ENCODE data around the gene HNRNPA2B1. TPM values are rescaled to one million over a fixed set of nuclear protein-coding genes. Genes with fewer than 3 reads are reported as not detected.
A peak's percentile ranks its signal among the peaks of the same experiment; 100 is the strongest.
"Not testable (repeated sequence)": the region's sequence is repeated elsewhere in the genome, so short reads cannot be mapped to it uniquely, and the experiment has no call there.

The HNRNPA2B1 gene
- total RNA-seq, 1 donor from 2014 or later, result 214 TPM

DNA sequence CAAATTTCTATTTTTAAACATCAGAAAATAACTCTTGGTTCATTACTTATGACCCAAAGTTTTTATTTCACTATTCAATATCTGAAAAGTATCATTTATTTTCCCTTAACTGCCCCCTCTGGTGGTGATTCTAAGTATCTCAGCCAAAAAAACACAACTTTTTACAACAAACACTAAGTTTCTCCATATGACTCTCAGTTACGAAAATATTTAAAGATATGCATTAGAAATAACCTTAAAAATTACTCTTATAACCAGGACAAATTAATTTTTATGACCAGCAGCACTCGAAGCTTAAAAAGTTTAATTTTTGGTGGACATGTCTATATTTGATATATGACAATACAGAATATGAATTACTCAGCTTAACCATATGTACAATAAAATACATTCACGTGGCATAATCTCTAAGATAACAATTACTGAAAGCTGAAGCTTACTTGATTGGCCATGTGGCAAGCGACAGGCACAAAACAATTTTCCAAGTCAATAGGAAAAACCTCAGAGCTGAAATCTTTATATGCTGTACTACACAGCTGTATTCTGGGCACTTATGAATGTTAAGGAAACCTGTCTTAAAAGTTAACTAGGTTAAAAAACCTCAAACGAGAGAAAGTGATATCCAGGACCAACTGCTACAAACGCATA lies 2.3 kb downstream of the HNRNPA2B1 start:
- DNase-seq, result peak; percentile 40

DNA sequence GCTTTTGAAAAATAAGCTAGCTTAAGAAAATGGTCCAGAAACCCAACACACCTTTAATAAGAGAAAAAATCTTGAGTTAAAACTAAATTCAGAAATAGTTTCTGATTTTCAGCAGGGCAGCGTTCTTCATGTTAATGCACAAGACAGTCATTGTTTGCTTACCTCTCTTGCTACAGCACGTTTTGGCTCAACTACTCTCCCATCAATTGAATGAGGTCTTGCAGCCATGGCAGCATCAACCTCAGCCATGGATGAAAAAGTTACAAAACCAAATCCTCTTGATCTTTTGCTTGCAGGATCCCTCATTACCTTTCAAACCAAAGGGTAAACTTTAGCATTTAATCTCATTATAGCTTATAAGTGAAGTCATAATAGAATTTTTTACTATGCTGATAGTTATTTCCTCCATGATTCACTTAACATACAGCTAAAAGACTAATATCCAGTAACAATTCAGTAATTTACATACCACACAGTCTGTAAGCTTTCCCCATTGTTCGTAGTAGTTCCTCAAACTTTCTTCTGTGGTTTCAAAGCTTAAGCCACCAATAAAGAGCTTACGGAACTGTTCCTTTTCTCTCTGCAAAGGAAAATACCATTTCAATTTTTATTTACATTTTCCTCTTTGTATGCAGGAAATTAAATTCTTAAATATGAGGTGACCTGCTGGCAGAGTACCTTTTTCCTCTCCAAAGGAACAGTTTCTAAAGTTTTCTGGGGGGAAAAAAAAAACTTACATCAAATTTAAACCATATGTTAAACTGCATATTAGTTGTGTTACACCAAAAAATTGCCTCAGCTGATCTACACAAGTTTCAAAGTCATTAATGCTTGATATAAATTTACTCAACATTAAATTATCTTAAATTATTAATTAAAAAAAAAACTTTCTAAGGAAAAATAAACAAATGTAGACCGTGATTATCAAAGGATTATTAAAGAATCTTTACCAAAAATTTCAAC lies 3.1 kb downstream of the HNRNPA2B1 start:
- no peak for DNase-seq

DNA sequence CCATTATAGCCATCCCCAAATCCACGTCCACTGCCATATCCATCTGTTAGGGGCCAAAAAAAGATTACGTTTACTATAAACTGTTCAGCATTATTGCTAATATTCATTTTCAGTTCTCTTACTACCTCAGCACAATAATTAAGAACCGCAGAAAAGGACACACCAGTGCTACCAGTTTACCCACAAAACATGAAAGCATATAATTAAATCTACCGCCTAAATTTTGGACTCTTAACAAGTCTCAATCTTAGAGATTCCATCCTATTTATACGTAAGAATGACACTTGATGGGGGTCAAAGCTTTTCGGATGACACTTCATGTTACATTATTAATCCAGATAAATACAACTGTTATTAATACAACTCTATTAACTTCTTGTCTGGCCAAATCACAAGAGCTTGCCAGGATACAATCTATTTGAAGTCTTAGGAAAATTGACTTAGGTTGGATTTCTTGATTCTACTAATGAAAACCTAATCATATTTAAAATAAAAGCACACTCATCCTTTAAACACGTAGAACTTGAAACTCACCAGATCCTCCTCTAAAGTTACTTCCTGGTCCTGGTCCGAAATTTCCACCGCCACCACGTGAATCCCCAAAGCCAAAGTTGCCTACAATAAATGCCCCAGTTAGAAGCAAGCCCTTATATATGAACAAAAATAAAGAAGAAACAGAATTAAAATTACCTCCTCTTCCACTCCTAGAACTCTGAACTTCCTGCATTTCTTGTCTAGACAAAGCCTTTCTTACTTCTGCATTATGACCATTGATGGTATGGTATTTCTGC lies 4.5 kb downstream of the HNRNPA2B1 start:
- no peak for DNase-seq

DNA sequence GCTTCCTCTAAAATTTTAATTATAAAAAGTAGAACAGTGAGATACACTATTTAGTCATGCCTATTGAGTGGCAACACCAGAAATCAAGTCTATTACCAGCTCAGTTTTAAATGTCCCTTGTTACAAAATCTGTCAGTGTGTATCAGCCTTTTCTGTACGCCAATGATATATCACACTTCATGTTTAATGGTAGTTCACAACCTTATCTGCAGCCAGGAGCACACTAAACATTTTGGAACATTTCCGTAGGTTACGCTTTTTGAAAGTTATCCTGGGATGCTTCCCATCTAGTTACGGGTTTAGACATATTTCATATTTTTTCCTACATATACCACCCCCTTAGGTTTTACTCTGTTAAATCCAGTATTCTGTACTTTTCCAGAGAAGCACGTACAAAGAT lies 5.4 kb downstream of the HNRNPA2B1 start:
- no peak for DNase-seq

DNA sequence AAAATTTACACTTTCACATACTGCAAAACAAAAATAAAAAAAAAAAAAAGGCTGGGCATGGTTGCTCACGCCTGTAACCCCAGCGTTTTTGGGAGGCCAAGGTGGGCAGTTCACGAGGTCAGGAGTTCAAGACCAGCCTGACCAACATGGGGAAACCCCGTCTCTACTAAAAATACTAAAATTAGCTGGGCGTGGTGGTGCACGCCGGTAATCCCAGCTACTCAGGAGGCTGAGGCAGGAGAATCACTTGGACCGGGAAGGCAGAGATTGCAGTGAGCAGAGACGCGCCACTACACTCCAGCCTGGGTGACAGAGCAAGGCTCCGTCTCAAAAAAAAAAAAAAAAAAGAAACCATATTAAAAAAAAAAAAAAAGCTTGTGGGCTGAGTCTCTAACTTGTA lies 5.8 kb downstream of the HNRNPA2B1 start:
- not testable (repeated sequence) for DNase-seq

DNA sequence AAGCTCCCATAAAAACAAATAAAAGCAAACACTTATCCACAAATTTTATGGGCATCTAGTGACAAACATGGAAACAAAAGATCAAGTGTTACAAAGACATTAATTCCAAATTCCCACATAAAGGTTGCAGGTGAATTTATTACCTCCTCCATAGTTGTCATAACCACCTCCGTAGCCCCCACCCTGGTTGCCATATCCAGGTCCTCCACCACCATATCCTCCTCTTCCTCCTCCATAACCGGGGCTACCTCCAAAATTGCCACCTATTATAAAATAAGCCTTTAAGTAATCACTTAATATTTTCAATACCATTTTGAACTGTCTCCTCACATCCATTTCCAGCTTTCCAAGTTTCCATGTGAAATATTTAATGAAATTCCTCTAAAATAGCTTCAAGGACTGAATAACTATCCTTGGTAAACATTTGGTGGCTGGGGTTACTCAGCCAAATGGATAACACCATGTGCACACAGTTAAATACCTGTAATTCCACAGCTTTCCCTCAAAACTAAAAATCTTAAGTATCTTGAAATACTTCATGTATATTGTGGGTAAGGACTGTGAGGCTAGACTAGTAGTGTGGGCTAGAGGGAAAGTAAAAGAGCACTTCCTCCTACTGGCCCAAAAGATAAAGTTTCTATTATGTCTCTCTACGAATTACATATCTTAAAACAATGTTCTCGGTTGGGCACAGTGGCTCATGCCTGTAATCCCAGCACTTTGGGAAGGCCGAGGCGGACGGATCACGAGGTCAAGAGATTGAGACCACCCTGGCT lies 6.9 kb downstream of the HNRNPA2B1 start:
- no peak for DNase-seq

DNA sequence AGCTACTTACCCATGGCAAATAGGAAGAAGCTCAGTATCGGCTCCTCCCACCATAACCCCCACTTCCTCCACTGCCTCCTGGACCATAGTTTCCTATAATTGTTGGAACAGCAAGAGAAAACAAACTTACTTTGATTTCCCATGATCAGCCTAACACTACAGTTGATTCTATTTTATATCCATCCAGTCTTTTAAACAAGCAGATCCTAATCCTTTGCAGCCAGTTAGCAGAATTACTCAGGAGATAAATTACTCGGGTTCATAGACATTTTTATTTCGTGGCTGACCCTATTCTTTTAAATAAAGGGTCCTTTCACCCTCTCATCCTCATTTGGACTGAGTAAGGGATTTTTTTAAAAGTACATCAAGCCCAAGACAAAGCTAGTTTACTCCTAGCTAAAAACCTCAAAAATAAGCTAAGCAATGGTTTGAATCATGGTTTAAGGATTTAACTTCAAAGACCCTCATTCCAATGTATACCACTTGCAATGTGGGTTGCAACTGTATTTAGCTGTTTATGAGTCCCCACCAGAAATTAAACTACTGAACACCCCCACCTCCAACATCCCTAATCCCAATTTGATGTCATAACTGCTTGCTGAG lies 8.0 kb downstream of the HNRNPA2B1 start:
- DNase-seq, result no peak

DNA sequence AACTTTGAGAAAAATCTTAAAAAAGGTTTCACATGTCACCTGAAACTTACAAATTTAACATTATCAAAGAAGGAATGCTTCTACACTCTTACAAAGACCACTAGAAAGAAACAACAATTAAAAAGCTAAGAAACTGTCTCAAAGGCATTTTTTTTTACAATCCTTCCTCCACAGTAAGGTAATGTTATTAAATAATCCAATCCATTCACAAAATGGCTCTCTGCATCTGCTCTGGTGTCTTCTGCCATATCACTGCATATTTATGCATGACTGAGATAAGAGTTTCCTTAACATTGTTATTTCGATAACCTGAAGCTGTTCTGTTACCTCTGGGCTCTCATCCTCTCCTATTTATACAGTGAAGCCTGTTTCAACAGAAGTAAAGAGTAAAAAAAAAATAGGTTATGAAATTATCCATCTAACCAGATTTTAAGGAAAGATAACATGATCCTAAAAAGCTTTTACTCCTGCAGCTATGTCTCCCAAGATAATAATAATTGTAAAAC lies 8.5 kb downstream of the HNRNPA2B1 start:
- DNase-seq, result no peak

DNA sequence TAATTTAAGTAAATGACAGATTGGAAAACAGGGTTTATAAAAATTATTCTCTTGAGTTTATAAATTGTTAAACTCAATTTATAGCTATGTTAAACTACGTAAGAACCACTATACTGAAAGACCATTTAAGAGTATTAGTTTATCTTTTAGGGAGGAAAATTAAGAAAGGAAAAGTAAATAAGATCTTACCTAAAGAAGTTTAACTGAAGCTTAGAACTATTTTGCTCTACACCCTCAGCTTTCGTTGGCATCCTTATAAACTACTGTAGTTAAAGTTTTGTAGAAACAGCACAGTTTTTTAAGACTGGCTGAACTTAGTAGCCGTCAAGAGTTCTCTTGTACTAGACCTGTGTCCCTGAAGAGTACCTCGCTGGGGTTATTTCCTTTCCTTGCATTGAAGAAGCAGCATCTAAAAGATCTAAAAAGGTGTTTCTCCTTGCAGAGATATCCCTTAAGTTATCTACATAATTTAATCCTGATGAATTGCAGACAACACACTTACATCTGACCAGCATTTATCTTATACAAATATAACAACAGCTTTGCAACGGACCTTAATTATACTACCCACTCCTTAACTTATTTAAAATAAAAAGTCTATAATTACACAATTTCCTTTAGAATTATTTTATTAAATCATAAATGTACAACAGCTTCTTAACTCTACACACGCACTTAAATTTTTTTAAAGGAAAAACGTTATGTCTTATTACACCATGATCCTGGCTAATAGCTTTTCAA lies 9.1 kb downstream of the HNRNPA2B1 start:
- no peak for DNase-seq

DNA sequence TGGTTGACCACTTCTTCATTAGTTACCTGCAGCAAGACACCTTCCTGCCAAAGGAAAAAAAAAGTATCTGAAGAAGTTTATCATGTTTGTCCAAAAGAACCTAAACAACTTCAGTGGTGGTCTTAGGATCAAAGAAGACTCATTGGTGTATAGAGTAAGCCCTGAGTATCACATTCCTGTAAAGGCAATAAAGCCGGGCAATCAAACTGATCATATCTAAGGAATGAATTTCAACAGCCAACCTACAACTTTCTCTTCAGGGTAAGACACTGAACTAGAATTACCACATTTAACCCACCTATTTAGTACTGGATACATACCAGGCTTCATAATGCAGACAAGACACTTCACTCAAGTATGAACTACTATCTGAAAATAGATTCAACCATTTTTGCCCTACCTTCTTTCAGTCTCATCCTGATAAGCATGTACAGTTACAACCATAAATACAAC lies 10.1 kb downstream of the HNRNPA2B1 start:
- DNase-seq, result no peak

DNA sequence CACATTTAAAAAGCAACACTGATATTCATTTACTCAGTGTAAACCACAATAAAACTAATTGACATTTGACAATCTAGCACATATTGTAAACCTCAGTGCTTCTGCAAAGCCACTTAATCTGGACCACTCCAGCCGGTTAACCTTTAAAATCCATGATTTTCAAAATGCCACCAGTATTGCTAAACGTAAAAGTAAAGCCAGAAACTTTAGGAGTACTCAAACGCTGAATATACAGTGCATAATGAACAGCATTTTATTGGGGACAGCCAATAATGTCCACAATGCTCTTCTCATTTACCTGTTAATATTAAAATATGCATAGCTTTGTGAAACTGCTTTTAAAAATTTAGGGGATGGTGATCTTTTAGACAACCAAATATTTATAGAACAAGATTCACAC lies 10.8 kb downstream of the HNRNPA2B1 start:
- no peak for DNase-seq

DNA sequence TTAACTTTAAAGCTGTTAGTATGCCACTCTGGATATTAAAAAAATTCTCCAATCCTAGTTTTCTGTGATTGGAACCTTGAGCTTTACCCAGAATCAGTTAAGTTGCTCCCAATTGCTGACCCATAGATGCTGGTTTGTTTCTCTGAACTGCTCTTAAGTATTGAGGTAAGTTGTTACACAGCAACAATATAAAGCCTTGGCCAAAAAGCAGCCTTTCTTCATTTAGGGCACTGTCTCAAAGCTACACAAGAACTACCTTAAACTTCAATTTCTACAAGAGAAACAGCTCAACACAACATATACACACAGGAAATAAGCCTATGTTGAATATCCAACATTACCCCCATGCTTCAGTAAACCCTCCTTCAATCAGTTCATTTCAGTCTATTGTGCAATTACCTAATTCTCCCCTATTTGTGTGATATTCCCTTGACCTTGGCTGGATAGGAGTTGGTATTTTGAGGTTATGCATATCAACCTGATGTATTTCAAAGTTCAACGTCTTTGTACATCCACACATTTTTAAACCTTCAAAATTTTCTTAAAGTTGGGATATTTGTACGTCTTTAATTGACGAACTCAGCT lies 11.5 kb downstream of the HNRNPA2B1 start:
- DNase-seq, result no peak

DNA sequence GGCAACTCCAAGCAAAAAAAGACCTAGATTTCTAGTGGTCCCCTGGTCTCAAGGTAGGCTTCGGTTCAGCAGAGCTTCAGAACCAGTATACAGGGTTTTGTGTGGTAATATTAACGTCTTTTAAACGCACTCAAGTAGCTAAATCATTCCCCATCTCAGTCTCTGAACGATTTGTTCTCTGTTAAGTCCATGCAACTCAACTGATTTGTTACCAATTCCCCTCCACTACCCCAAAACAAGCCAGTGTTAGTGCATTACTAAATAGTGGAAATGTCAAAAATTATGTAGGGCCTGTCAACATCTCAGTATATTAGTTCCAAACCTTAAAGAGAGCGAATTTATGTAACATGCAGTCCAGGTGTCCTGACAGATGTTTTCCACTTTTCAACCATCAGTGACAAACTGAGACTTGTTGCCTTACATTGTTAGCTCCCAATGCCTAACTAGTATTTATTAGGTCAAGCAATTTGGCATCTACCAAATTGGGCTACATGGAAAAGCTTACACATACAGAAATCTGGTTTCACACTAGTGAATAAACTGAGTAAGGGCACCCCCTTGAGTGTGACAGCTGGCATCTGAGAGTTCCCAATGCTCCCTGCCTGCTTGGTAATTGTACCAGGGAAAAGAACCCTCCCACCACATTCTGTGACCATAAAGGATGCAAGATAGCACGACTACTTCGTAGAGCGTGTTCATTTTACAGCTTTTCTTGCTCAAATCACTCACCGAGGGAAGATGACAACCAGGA lies 12.2 kb downstream of the HNRNPA2B1 start:
- no peak for DNase-seq

DNA sequence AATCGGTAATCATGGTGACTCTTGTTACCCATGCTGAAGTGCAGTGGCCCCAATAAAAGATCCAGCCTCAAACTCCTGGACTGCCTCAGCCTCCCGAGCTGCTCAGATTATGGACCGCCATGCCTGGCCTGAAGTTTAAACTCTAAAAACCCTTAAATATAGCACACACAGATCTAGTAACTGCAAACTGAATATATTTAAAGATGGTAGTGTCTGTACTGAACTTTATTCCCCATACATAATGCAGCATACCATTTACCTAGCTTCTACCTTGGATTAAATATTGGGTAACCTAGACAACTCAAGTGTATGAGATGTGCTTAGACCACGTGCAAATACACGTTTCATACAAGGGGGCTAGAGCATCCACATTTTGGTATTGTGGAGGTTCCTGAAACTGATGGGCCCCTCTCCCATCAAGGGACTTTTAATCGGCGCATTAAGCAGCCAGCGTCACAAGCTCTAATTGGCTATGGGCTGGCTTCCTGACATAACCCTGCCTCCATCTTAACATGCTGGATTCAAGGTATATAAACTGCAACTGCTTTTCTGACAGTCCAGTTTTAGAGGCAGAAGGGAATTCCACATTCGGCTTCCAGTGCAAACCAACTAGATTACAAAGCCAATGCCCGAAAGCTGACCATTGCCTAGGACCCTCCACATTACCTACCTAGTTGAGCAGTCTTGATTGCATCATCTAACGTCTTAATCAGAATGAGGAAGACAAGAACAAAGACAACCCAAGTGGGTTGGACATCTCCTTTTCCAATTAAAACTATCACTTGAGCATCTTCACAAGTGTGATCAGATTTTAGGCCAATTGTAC lies 13.0 kb downstream of the HNRNPA2B1 start:
- no peak for DNase-seq

DNA sequence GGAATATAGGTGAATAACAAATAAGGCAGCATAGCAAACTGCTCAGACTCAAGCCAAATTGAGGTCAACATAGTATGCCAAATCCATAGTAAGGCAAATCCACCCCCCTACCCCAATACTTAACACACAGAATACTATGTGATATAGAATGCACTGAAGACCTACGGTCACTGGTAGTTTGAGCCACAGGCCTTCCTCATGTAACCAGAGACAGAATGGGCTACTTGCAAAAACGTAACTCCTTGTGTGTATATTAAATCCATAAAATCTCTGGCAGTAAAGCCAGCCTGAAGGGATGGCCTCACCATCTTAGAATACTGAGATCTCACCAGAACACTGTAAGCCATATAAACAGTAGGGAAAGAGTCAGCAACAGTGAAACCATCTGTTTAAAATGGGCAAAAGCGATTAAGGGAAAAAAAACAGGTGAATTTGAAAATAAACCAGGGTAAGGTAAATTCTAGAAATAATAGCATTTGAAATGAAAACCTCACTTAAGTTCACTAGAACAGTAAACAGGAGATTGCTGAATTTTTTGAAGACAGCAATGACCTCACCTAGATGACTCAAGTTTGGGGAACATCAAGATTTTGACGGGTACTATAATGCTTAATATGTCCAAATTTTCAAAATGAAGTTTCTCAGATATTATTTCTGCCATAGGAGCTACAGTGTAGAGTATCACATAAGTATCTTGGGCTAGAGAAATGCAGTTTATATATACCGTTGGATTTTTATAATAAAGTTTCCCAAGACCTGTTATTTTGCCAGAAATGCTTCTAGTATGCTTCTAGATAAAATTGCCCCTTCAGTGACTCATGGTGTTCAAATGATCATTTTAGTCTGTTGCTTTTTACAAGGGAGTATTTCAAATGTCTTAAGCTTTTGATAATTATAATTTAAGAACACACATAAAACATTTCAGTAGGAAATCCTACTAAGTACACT lies 13.9 kb downstream of the HNRNPA2B1 start:
- no peak for DNase-seq

DNA sequence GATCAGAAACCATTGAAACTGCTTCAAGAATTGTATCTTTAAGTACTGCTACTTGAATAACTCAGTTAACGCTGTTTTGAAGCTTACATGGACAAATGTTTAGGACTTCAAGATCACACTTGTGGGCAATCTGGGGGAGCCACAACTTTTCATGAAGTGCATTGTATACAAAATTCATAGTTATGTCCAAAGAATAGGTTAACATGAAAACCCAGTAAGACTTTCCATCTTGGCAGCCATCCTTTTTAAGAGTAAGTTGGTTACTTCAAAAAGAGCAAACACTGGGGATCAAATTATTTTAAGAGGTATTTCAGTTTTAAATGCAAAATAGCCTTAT lies 14.7 kb downstream of the HNRNPA2B1 start:
- DNase-seq, result no peak

DNA sequence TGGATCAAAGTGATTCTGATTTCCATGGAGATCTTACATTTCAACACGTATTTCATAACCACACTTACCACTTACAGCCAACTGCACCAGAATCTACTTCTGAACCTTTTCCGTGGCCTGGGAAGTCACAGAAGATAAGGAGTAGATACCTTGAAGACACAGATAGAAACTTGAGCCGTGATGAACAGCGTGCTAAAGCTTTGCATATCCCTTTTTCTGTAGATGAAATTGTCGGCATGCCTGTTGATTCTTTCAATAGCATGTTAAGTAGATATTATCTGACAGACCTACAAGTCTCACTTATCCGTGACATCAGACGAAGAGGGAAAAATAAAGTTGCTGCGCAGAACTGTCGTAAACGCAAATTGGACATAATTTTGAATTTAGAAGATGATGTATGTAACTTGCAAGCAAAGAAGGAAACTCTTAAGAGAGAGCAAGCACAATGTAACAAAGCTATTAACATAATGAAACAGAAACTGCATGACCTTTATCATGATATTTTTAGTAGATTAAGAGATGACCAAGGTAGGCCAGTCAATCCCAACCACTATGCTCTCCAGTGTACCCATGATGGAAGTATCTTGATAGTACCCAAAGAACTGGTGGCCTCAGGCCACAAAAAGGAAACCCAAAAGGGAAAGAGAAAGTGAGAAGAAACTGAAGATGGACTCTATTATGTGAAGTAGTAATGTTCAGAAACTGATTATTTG lies 15.3 kb downstream of the HNRNPA2B1 start:
- no peak for DNase-seq
